Fibroblast of lung (primary cell): Measurements from ENCODE around the gene EDNRB.

Experiments used
- CTCF ChIP-seq, 2 donors: IDR thresholded peaks in 1 of 2; conservative IDR thresholded peaks in 1 of 2; 1 replicate in 1 of 2; 2 replicates in 1 of 2; pipeline ENCODE4 v1.5.1; 2011 to 2012; ENCODE audit warnings: low read length in 2 of 2, control low read depth in 1 of 2, inconsistent platforms in 1 of 2, low read depth in 1 of 2, mild to moderate bottlenecking in 1 of 2
- EZH2 ChIP-seq: IDR thresholded peaks from 2 replicates; pipeline ENCODE4 v1.5.1; 2012; ENCODE audit warnings: low read length, control low read depth, mild to moderate bottlenecking; ENCODE audit errors: missing control alignments

DNA sequence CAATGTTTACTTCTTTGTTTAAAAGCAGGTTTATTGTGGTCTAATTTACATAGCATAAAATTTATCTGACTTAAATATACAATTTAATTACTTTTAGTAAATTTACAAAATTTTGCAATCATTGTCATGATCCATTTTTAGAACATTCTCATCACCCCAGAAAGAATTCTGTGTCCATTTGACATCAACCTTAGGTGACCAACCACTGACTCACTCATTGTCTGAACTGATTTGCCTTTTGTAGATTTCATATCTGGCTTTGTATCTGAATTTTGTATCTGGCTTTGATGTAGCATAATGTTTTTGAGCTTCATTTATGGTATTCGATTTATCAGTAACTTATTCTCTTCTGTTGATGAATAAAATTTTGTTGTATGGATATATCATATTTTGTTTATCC, 40.4 kb downstream of the EDNRB start:
- TF ChIP-seq CTCF (conservative IDR thresholded peaks at IDR 0.05 in 1 of 2, IDR thresholded peaks at IDR 0.05 in 1 of 2; ENCODE audit: low read depth in 1 of 2, low read length in 2 of 2) (no peak), EZH2 (no peak)
